GM12878 (cell line): ENCODE measurements around the gene PLA2G6. TPM values are rescaled to one million over a fixed set of nuclear protein-coding genes. Genes with fewer than 3 reads are reported as not detected.

Experiments used
- ATAC-seq: fragments of 200-7000 bp; cut with Tn5 transposase; 3 replicates; pipeline ENCODE4 v1.9.1; 2020; ENCODE audit warnings: mild to moderate bottlenecking, moderate library complexity
- BruUV-seq: library from RNA; stranded (reverse); fragments of 400-500 nt; replicated peaks from 2 replicates; lab custom pipeline; 2021; lab: Mats Ljungman, UMichigan
- CTCF ChIA-PET: fragments of 300-600 bp; sonication (Branson Sonifier 250); formaldehyde crosslinking; extraction: SDS; loops from one replicate; lab custom pipeline; 2021; ENCODE audit warnings: inconsistent platforms; lab: Yijun Ruan, JAX
- POLR2A ChIA-PET: fragments of 350-600 bp; formaldehyde crosslinking; extraction: SDS; loops from one replicate; lab custom pipeline; 2021; ENCODE audit warnings: inconsistent platforms; lab: Charles Lee
- RAD21 ChIA-PET: fragments of 300-600 bp; sonication (Branson Sonifier 250); formaldehyde crosslinking; loops from one replicate; lab custom pipeline; 2023; ENCODE audit warnings: antibody characterized with exemption; ENCODE audit not compliant: unreplicated experiment; lab: Charles Lee
- SMC1A ChIA-PET: fragments of 300-600 bp; sonication (Branson Sonifier 250); formaldehyde crosslinking; loops from one replicate; lab custom pipeline; 2023; ENCODE audit not compliant: unreplicated experiment, uncharacterized antibody; lab: Charles Lee
- DNase-seq: peaks from one replicate; pipeline ENCODE4 v3.0.0-alpha.2; 2011; ENCODE audit warnings: low read depth, low spot score
- FAIRE-seq: peaks from 3 replicates; lab custom pipeline; 2011; peaks lifted over from hg19 to GRCh38; lab: Jason Lieb, UNC
- H2AFZ ChIP-seq: 2 replicates; pipeline ENCODE4 v1.6.0; 2011; ENCODE audit warnings: low read depth, low read length, control low read depth; ENCODE audit not compliant: control insufficient read depth
- H3K27ac ChIP-seq: 2 replicates; pipeline ENCODE4 v1.5.1; 2011; ENCODE audit warnings: control low read depth; ENCODE audit not compliant: control insufficient read depth, insufficient read depth
- H3K27me3 ChIP-seq, 2 experiments: replicated peaks in 1 of 2; 2 replicates each; pipeline versions ENCODE4 v1.6.0 to v1.6.1; 2011; ENCODE audit warnings: low read length in 1 of 2; ENCODE audit not compliant: control insufficient read depth in 2 of 2, insufficient read depth in 2 of 2
- H3K36me3 ChIP-seq, 2 experiments: 2 replicates each; pipeline ENCODE4 v1.5.1; 2011; ENCODE audit warnings: low read length in 1 of 2; ENCODE audit not compliant: control insufficient read depth in 2 of 2, insufficient read depth in 2 of 2
- H3K4me1 ChIP-seq: 2 replicates; pipeline ENCODE4 v1.6.1; 2011; ENCODE audit warnings: mild to moderate bottlenecking, low read length, moderate library complexity, mixed read lengths; ENCODE audit not compliant: control insufficient read depth, insufficient read depth
- H3K4me2 ChIP-seq: 2 replicates; pipeline ENCODE4 v1.6.0; 2011; ENCODE audit warnings: control low read depth; ENCODE audit not compliant: control insufficient read depth, insufficient read depth
- H3K4me3 ChIP-seq: fragments of 200-600 bp; sonication (generic); 2 replicates; pipeline ENCODE4 v1.5.1; 2016
- H3K79me2 ChIP-seq: 2 replicates; pipeline ENCODE4 v1.6.0; 2011; ENCODE audit warnings: low read length; ENCODE audit not compliant: control insufficient read depth, insufficient read depth
- H3K9ac ChIP-seq: 2 replicates; pipeline ENCODE4 v1.8.0; 2011; ENCODE audit warnings: low read length, control low read depth, mixed read lengths; ENCODE audit not compliant: control insufficient read depth, insufficient read depth
- H3K9me3 ChIP-seq: replicated peaks from 3 replicates; pipeline ENCODE4 v1.5.1; 2011; ENCODE audit warnings: mild to moderate bottlenecking, low read length; ENCODE audit not compliant: control insufficient read depth, insufficient read depth
- H4K20me1 ChIP-seq: 2 replicates; pipeline ENCODE4 v1.6.0; 2011; ENCODE audit not compliant: control insufficient read depth, insufficient read depth
- ASH2L ChIP-seq: fragments of 300-600, 200-600 bp; sonication (generic); IDR thresholded peaks from 2 replicates; pipeline ENCODE4 v1.6.1; 2017; ENCODE audit warnings: low read depth, mild to moderate bottlenecking, borderline replicate concordance
- BCL11A ChIP-seq: IDR thresholded peaks from 2 replicates; pipeline ENCODE4 v1.6.1; 2011; ENCODE audit warnings: low read depth, low read length
- CBX5 ChIP-seq: sonication (generic); IDR thresholded peaks from 2 replicates; pipeline ENCODE4 v1.6.1; 2016; ENCODE audit warnings: low read depth, moderate library complexity, mild to moderate bottlenecking, inconsistent platforms
- CEBPZ ChIP-seq: fragments of 150-350 bp; IDR thresholded peaks from 2 replicates; pipeline ENCODE4 v1.6.1; 2016; ENCODE audit warnings: low read depth, low read length
- CHD1 ChIP-seq: IDR thresholded peaks from 2 replicates; pipeline ENCODE4 v1.6.1; 2012; ENCODE audit warnings: low read depth, low read length, improper control_type of control experiment
- CTCF ChIP-seq, 3 experiments: IDR thresholded peaks in 2 of 3; conservative IDR thresholded peaks in 1 of 3; 2 replicates each; pipeline ENCODE4 v1.5.1; 2011; ENCODE audit warnings: low read depth in 3 of 3, low read length in 3 of 3, mild to moderate bottlenecking in 3 of 3, control low read depth in 2 of 3, moderate library complexity in 2 of 3, inconsistent platforms in 1 of 3, mixed read lengths in 1 of 3; ENCODE audit not compliant: control insufficient read depth in 2 of 3, insufficient read depth in 1 of 3; ENCODE audit errors: extremely low read depth in 1 of 3
- HCFC1 ChIP-seq: fragments of 150-350 bp; IDR thresholded peaks from 2 replicates; pipeline ENCODE4 v1.6.1; 2014; ENCODE audit warnings: low read length
- IRF4 ChIP-seq: IDR thresholded peaks from 2 replicates; pipeline ENCODE4 v1.6.1; 2011; ENCODE audit warnings: low read depth, low read length
- KDM1A ChIP-seq: fragments of 200-600 bp; sonication (generic); IDR thresholded peaks from 2 replicates; pipeline ENCODE4 v1.6.1; 2016; ENCODE audit warnings: borderline replicate concordance
- RAD51 ChIP-seq: fragments of 450-650 bp; IDR thresholded peaks from 2 replicates; pipeline ENCODE4 v1.6.1; 2016; ENCODE audit warnings: moderate library complexity, mild to moderate bottlenecking, inconsistent platforms
- RCOR1 ChIP-seq: conservative IDR thresholded peaks from 2 replicates; pipeline ENCODE4 v1.6.1; 2012; ENCODE audit warnings: low read depth, low read length, improper control_type of control experiment
- SMAD5 ChIP-seq: IDR thresholded peaks from 2 replicates; pipeline ENCODE4 v1.6.1; 2016; ENCODE audit warnings: antibody characterized with exemption, low read depth
- SMARCA5 ChIP-seq: fragments of 450-650 bp; IDR thresholded peaks from 2 replicates; pipeline ENCODE4 v1.6.1; 2017; ENCODE audit warnings: mild to moderate bottlenecking
- SREBF1 ChIP-seq: IDR thresholded peaks from 2 replicates; pipeline ENCODE4 v1.6.1; 2012; ENCODE audit warnings: mild to moderate bottlenecking, low read length
- SUPT20H ChIP-seq: IDR thresholded peaks from 2 replicates; pipeline ENCODE4 v1.6.1; 2011; ENCODE audit warnings: low read depth, mild to moderate bottlenecking, low read length, moderate library complexity, borderline replicate concordance; ENCODE audit not compliant: control insufficient read depth
- SUZ12 ChIP-seq: fragments of 200-600 bp; sonication (generic); IDR thresholded peaks from one replicate; pipeline ENCODE4 v1.6.1; 2018; ENCODE audit warnings: antibody characterized with exemption, mild to moderate bottlenecking; ENCODE audit not compliant: unreplicated experiment
- TCF12 ChIP-seq: IDR thresholded peaks from 2 replicates; pipeline ENCODE4 v1.6.1; 2011; ENCODE audit warnings: low read depth, mild to moderate bottlenecking, low read length
- ZNF24 ChIP-seq: fragments of 450-650 bp; IDR thresholded peaks from 2 replicates; pipeline ENCODE4 v1.6.1; 2017; ENCODE audit warnings: antibody characterized with exemption, mild to moderate bottlenecking
- WGBS: methylation state at CpG from one replicate; pipeline ENCODE4 v1.1.6; 2016; ENCODE audit warnings: low lambda C conversion rate; ENCODE audit not compliant: insufficient replicate concordance, insufficient coverage; ENCODE audit errors: missing lambda C conversion rate; 5-methylcytosine and 5-hydroxymethylcytosine counted together
- in situ Hi-C: fragments of 300-500 bp; cut with MboI; formaldehyde crosslinking; loops from 9 replicates; pipeline ENCODE4 v1.14.3; 2018; ENCODE audit warnings: mixed read lengths
- intact Hi-C: fragments of 100-400 bp; cut with micrococcal nuclease; formaldehyde crosslinking; loops from one replicate; pipeline ENCODE4 v1.14.2; 2022; ENCODE audit not compliant: unreplicated experiment
- polyA plus RNA-seq, 11 experiments: library from polyadenylated mRNA; depleted of rRNA in 4 of 11; unstranded in 6 of 11; stranded (reverse) in 5 of 11; fragments of >200 nt; fragmentation: Nextera tagmentation in 4 of 11; fragmentation: Illumina TruSeq in 1 of 11; extraction: Ambion mirVana in 4 of 11; extraction: Trizol in 1 of 11; gene quantifications; 1 replicate in 1 of 11; 2 replicates in 10 of 11; pipeline versions ENCODE4 v1.2.1 to v1.2.3, GENCODE V29; 2011 to 2016; ENCODE audit warnings: inconsistent platforms in 2 of 11, missing spikeins in 2 of 11, low read depth in 1 of 11
- total RNA-seq, 4 experiments: library from RNA; depleted of rRNA in 3 of 4; stranded (reverse); fragments of >200 nt in 3 of 4; fragmentation: Illumina TruSeq in 1 of 4; extraction: Trizol in 1 of 4; gene quantifications; 2 replicates each; pipeline versions ENCODE4 v1.2.1 to v1.2.3, GENCODE V29; 2013 to 2021
- TF ChIP-seq, protein P1 (sequence below): IDR thresholded peaks from 2 replicates; pipeline ENCODE4 v1.6.1; 2012; ENCODE audit warnings: low read depth, low read length, improper control_type of control experiment
- TF ChIP-seq, protein P2 (sequence below): IDR thresholded peaks from 2 replicates; pipeline ENCODE4 v1.6.1; 2011; ENCODE audit warnings: borderline replicate concordance, low read depth, mild to moderate bottlenecking, moderate library complexity, low read length; ENCODE audit not compliant: insufficient read depth, poor library complexity, severe bottlenecking

The PLA2G6 gene
- total and polyA plus RNA-seq, 10 of the 15 experiments (the other 5 are each of a cell fraction or from before 2014, with no cell fraction given), result 0.15 to 42.2 (median 15.8) TPM

DNA sequence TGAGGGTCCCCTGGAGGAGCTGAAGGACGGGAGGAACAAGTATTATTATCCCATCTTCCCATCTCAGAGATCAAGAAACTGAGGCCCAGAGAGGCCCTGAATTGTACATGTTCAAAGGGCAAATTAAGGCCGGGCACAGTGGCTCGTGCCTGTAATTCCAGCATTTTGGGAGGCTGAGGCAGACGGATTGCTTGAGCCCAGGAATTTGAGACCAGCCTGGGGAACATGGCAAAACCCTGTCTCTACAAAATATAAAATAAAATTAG lies 8.1 kb downstream of the PLA2G6 start:
- no peak for TF ChIP-seq ZNF24
- no peak for TF ChIP-seq SUZ12
- TF ChIP-seq, protein P1, sequence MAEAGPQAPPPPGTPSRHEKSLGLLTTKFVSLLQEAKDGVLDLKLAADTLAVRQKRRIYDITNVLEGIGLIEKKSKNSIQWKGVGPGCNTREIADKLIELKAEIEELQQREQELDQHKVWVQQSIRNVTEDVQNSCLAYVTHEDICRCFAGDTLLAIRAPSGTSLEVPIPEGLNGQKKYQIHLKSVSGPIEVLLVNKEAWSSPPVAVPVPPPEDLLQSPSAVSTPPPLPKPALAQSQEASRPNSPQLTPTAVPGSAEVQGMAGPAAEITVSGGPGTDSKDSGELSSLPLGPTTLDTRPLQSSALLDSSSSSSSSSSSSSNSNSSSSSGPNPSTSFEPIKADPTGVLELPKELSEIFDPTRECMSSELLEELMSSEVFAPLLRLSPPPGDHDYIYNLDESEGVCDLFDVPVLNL, result no peak
- TF ChIP-seq SMAD5, result no peak
- no peak for TF ChIP-seq CEBPZ
- TF ChIP-seq CBX5, result no peak
- TF ChIP-seq CHD1, result no peak
- no peak for TF ChIP-seq ASH2L
- TF ChIP-seq RAD51, result no peak
- no peak for TF ChIP-seq IRF4
- TF ChIP-seq SUPT20H, result no peak
- no peak for TF ChIP-seq SREBF1
- TF ChIP-seq TCF12, result no peak
- TF ChIP-seq KDM1A, result no peak
- no peak for TF ChIP-seq SMARCA5
- no peak for TF ChIP-seq RCOR1
- TF ChIP-seq CTCF (IDR thresholded peaks at IDR 0.05 in 2 of 3, conservative IDR thresholded peaks at IDR 0.05 in 1 of 3; ENCODE audit: control insufficient read depth in 2 of 3, extremely low read depth in 1 of 3, insufficient read depth in 1 of 3, low read depth in 3 of 3, low read length in 3 of 3), result no peak
- TF ChIP-seq, protein P2, sequence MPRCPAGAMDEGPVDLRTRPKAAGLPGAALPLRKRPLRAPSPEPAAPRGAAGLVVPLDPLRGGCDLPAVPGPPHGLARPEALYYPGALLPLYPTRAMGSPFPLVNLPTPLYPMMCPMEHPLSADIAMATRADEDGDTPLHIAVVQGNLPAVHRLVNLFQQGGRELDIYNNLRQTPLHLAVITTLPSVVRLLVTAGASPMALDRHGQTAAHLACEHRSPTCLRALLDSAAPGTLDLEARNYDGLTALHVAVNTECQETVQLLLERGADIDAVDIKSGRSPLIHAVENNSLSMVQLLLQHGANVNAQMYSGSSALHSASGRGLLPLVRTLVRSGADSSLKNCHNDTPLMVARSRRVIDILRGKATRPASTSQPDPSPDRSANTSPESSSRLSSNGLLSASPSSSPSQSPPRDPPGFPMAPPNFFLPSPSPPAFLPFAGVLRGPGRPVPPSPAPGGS, result no peak
- TF ChIP-seq BCL11A, result no peak
- no peak for TF ChIP-seq HCFC1
- in situ Hi-C loops, result no loop called here
- no peak overlapping the region for H2AFZ ChIP-seq
- intact Hi-C loops, result no loop called here
- H3K36me3 ChIP-seq, result peaks cover 0 to 3% of the 10 kb centered on the region in 2 experiments; a peak in 2 of 4 replicates
- DNase-seq, result no peak
- CTCF ChIA-PET, result no interaction called here
- H3K27me3 ChIP-seq, result no peaks in the 10 kb centered on the region
- no peak overlapping the region for H3K27ac ChIP-seq
- SMC1A ChIA-PET, result no interaction called here
- FAIRE-seq, result no peak
- peaks cover 8% of the 10 kb centered on the region for H3K79me2 ChIP-seq
- POLR2A ChIA-PET, result no interaction called here
- H3K9me3 ChIP-seq, result no peaks in the 10 kb centered on the region
- H3K4me1 ChIP-seq, result peaks cover 32% of the 10 kb centered on the region
- no peak overlapping the region for H3K9ac ChIP-seq
- no peak overlapping the region for H3K4me2 ChIP-seq
- no peaks in the 10 kb centered on the region for H4K20me1 ChIP-seq
- ATAC-seq, result no peak
- no TSS peak for BruUV-seq
- no peak overlapping the region for H3K4me3 ChIP-seq
- WGBS, result 92% methylated on average over 4 of the region's 4 CpGs
- RAD21 ChIA-PET, result no interaction called here
